WTC11 (cell line): ENCODE data around the gene METTL5. TPM values are rescaled to one million over a fixed set of nuclear protein-coding genes. Genes with fewer than 3 reads are reported as not detected.

Experiments used
- CDX4 ChIP-seq: fragments of 250-450 bp; sonication (Bioruptor Pico); IDR thresholded peaks from 2 replicates; pipeline ENCODE4 v1.9.0; 2021; ENCODE audit warnings: moderate library complexity, mild to moderate bottlenecking, inconsistent platforms, borderline replicate concordance
- ETV6 ChIP-seq: sonication (generic); formaldehyde crosslinking; IDR thresholded peaks from 2 replicates; pipeline ENCODE4 v1.8.1; 2022; ENCODE audit warnings: mild to moderate bottlenecking, missing genetic modification reagents
- FOXK1 ChIP-seq: sonication (generic); formaldehyde crosslinking; IDR thresholded peaks from 2 replicates; pipeline ENCODE4 v1.8.0; 2022; ENCODE audit warnings: mild to moderate bottlenecking, moderate library complexity, missing genetic modification reagents
- FOXP1 ChIP-seq: sonication (generic); formaldehyde crosslinking; IDR thresholded peaks from 2 replicates; pipeline ENCODE4 v1.8.0; 2022; ENCODE audit warnings: missing genetic modification reagents, mild to moderate bottlenecking, moderate library complexity, borderline replicate concordance
- KAT7 ChIP-seq: sonication (generic); formaldehyde crosslinking; IDR thresholded peaks from 2 replicates; pipeline ENCODE4 v1.8.1; 2023; ENCODE audit warnings: missing genetic modification reagents, mild to moderate bottlenecking, borderline replicate concordance
- NFATC4 ChIP-seq: fragments of 250-450 bp; sonication (Bioruptor Pico); IDR thresholded peaks from 2 replicates; pipeline ENCODE4 v1.9.0; 2021; ENCODE audit warnings: mild to moderate bottlenecking
- NR2C2 ChIP-seq: sonication (generic); formaldehyde crosslinking; IDR thresholded peaks from 2 replicates; pipeline ENCODE4 v1.8.0; 2022; ENCODE audit warnings: mild to moderate bottlenecking, missing genetic modification reagents
- OVOL2 ChIP-seq: fragments of 250-450 bp; sonication (Bioruptor Pico); IDR thresholded peaks from 2 replicates; pipeline ENCODE4 v1.9.0; 2021; ENCODE audit warnings: mild to moderate bottlenecking, borderline replicate concordance
- PRRX2 ChIP-seq: fragments of 250-450 bp; sonication (Bioruptor Pico); IDR thresholded peaks from 2 replicates; pipeline ENCODE4 v1.8.0; 2021; ENCODE audit warnings: mild to moderate bottlenecking
- RELA ChIP-seq: sonication (generic); formaldehyde crosslinking; IDR thresholded peaks from 2 replicates; pipeline ENCODE4 v1.8.1; 2022; ENCODE audit warnings: missing genetic modification reagents, mild to moderate bottlenecking, borderline replicate concordance
- TCF7 ChIP-seq: sonication (generic); formaldehyde crosslinking; IDR thresholded peaks from 2 replicates; pipeline ENCODE4 v1.8.0; 2022; ENCODE audit warnings: mild to moderate bottlenecking, low read depth, missing genetic modification reagents, moderate library complexity
- TEAD1 ChIP-seq: sonication (generic); formaldehyde crosslinking; IDR thresholded peaks from 2 replicates; pipeline ENCODE4 v1.8.0; 2022; ENCODE audit warnings: mild to moderate bottlenecking, missing genetic modification reagents
- ZBTB43 ChIP-seq: sonication (generic); formaldehyde crosslinking; IDR thresholded peaks from 2 replicates; pipeline ENCODE4 v1.8.1; 2023; ENCODE audit warnings: mild to moderate bottlenecking, missing genetic modification reagents
- ZNF138 ChIP-seq: sonication (generic); formaldehyde crosslinking; conservative IDR thresholded peaks from 2 replicates; pipeline ENCODE4 v1.8.1; 2022; ENCODE audit warnings: mild to moderate bottlenecking, moderate library complexity, missing genetic modification reagents
- total RNA-seq: library from RNA; stranded (reverse); gene quantifications from 3 replicates; pipeline ENCODE4 v1.2.3, GENCODE V29; 2021
- TF ChIP-seq, protein P1 (sequence below): fragments of 250-450 bp; sonication (Bioruptor Pico); IDR thresholded peaks from 2 replicates; pipeline ENCODE4 v1.9.0; 2021; ENCODE audit warnings: mild to moderate bottlenecking, borderline replicate concordance
- TF ChIP-seq, protein P2 (sequence below): sonication (generic); formaldehyde crosslinking; IDR thresholded peaks from 2 replicates; pipeline ENCODE4 v1.8.0; 2022; ENCODE audit warnings: mild to moderate bottlenecking, missing genetic modification reagents
- TF ChIP-seq, protein P3 (sequence below): sonication (generic); formaldehyde crosslinking; IDR thresholded peaks from 2 replicates; pipeline ENCODE4 v1.8.0; 2023; ENCODE audit warnings: missing genetic modification reagents, mild to moderate bottlenecking, borderline replicate concordance
- TF ChIP-seq, protein P4 (sequence below): sonication (generic); formaldehyde crosslinking; IDR thresholded peaks from 2 replicates; pipeline ENCODE4 v1.8.0; 2022; ENCODE audit warnings: mild to moderate bottlenecking, missing genetic modification reagents
- TF ChIP-seq, protein P5 (sequence below): fragments of 250-450 bp; sonication (Bioruptor Pico); IDR thresholded peaks from 2 replicates; pipeline ENCODE4 v1.8.0; 2021; ENCODE audit warnings: mild to moderate bottlenecking
- TF ChIP-seq, protein P6 (sequence below): sonication (generic); formaldehyde crosslinking; IDR thresholded peaks from 2 replicates; pipeline ENCODE4 v1.8.1; 2023; ENCODE audit warnings: mild to moderate bottlenecking, missing genetic modification reagents

METTL5 gene
- total RNA-seq, 1 experiment from 2014 or later: 90.9 TPM

DNA sequence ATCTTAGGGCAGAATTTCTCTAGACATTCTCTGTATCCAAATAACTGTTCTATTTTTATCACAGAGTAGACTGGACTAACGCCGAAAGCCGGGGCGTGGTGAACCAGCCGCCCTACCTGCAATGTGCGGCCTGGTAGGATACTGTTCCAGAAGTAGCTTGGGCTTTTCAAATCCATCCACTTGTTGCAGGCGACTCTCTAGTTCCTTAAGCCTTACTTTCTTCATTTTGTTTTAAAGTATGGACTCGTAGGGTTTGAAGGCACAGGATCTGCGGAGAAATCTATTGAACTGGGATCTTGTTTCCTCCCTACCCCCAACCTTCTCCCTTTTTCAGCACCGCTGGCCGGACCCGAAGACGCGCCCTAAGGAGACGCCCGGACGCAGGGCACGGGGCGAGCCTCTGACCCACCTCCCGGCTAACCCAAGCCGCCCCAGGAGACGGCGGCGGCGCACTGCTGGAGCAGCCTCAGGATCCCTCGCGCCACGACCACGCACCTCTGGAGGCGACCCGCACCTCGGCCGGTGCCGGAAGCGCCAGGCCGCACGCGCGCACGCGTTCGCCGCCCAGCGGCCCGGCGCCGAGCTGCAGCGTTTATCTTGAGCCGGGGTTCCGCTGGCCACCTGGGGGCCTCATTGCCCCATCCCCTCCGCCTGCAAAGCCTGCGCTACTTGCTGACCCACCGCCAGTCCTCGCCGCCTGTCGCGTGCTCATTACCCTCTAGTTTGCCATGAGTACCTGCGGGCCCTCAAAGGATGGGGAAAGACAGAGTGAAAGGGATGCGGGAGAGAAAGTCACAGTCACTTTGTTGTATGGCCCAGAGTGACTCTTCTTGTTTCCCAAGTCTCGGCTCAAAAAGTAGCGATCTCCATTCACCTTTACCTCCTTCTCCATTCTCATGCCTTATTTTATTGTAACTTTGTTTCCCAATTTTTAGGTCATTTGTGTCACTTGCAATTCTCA, at the start of gene METTL5 (continued):
- TF ChIP-seq, protein P1, sequence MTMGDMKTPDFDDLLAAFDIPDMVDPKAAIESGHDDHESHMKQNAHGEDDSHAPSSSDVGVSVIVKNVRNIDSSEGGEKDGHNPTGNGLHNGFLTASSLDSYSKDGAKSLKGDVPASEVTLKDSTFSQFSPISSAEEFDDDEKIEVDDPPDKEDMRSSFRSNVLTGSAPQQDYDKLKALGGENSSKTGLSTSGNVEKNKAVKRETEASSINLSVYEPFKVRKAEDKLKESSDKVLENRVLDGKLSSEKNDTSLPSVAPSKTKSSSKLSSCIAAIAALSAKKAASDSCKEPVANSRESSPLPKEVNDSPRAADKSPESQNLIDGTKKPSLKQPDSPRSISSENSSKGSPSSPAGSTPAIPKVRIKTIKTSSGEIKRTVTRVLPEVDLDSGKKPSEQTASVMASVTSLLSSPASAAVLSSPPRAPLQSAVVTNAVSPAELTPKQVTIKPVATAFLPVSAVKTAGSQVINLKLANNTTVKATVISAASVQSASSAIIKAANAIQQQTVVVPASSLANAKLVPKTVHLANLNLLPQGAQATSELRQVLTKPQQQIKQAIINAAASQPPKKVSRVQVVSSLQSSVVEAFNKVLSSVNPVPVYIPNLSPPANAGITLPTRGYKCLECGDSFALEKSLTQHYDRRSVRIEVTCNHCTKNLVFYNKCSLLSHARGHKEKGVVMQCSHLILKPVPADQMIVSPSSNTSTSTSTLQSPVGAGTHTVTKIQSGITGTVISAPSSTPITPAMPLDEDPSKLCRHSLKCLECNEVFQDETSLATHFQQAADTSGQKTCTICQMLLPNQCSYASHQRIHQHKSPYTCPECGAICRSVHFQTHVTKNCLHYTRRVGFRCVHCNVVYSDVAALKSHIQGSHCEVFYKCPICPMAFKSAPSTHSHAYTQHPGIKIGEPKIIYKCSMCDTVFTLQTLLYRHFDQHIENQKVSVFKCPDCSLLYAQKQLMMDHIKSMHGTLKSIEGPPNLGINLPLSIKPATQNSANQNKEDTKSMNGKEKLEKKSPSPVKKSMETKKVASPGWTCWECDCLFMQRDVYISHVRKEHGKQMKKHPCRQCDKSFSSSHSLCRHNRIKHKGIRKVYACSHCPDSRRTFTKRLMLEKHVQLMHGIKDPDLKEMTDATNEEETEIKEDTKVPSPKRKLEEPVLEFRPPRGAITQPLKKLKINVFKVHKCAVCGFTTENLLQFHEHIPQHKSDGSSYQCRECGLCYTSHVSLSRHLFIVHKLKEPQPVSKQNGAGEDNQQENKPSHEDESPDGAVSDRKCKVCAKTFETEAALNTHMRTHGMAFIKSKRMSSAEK (CRISPR knock-in tag): no peak
- TF ChIP-seq, protein P2, sequence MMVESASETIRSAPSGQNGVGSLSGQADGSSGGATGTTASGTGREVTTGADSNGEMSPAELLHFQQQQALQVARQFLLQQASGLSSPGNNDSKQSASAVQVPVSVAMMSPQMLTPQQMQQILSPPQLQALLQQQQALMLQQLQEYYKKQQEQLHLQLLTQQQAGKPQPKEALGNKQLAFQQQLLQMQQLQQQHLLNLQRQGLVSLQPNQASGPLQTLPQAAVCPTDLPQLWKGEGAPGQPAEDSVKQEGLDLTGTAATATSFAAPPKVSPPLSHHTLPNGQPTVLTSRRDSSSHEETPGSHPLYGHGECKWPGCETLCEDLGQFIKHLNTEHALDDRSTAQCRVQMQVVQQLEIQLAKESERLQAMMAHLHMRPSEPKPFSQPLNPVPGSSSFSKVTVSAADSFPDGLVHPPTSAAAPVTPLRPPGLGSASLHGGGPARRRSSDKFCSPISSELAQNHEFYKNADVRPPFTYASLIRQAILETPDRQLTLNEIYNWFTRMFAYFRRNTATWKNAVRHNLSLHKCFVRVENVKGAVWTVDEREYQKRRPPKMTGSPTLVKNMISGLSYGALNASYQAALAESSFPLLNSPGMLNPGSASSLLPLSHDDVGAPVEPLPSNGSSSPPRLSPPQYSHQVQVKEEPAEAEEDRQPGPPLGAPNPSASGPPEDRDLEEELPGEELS (CRISPR knock-in tag): peak; percentile 58
- TF ChIP-seq TCF7 (CRISPR knock-in tag) (no peak), ZNF138 (no peak), FOXP1 (peak; percentile 97), CDX4 (CRISPR knock-in tag) (no peak), OVOL2 (CRISPR knock-in tag) (no peak), PRRX2 (no peak), TEAD1 (CRISPR knock-in tag) (no peak), FOXK1 (CRISPR knock-in tag) (peak; percentile 92), RELA (CRISPR knock-in tag) (peak; percentile 56; the same call in 1 of the 2 replicates), NR2C2 (CRISPR knock-in tag) (no peak), ZBTB43 (CRISPR knock-in tag) (peak; percentile 94), NFATC4 (CRISPR knock-in tag) (no peak; the same call in 1 of the 2 replicates), ETV6 (peak; percentile 89), KAT7 (peak; percentile 58; the same call in 1 of the 2 replicates)
- TF ChIP-seq, protein P3, sequence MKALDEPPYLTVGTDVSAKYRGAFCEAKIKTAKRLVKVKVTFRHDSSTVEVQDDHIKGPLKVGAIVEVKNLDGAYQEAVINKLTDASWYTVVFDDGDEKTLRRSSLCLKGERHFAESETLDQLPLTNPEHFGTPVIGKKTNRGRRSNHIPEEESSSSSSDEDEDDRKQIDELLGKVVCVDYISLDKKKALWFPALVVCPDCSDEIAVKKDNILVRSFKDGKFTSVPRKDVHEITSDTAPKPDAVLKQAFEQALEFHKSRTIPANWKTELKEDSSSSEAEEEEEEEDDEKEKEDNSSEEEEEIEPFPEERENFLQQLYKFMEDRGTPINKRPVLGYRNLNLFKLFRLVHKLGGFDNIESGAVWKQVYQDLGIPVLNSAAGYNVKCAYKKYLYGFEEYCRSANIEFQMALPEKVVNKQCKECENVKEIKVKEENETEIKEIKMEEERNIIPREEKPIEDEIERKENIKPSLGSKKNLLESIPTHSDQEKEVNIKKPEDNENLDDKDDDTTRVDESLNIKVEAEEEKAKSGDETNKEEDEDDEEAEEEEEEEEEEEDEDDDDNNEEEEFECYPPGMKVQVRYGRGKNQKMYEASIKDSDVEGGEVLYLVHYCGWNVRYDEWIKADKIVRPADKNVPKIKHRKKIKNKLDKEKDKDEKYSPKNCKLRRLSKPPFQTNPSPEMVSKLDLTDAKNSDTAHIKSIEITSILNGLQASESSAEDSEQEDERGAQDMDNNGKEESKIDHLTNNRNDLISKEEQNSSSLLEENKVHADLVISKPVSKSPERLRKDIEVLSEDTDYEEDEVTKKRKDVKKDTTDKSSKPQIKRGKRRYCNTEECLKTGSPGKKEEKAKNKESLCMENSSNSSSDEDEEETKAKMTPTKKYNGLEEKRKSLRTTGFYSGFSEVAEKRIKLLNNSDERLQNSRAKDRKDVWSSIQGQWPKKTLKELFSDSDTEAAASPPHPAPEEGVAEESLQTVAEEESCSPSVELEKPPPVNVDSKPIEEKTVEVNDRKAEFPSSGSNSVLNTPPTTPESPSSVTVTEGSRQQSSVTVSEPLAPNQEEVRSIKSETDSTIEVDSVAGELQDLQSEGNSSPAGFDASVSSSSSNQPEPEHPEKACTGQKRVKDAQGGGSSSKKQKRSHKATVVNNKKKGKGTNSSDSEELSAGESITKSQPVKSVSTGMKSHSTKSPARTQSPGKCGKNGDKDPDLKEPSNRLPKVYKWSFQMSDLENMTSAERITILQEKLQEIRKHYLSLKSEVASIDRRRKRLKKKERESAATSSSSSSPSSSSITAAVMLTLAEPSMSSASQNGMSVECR: peak; percentile 57; the same call in 1 of the 2 replicates
- TF ChIP-seq, protein P4, sequence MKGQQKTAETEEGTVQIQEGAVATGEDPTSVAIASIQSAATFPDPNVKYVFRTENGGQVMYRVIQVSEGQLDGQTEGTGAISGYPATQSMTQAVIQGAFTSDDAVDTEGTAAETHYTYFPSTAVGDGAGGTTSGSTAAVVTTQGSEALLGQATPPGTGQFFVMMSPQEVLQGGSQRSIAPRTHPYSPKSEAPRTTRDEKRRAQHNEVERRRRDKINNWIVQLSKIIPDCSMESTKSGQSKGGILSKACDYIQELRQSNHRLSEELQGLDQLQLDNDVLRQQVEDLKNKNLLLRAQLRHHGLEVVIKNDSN (CRISPR knock-in tag): no peak
- TF ChIP-seq, protein P5, sequence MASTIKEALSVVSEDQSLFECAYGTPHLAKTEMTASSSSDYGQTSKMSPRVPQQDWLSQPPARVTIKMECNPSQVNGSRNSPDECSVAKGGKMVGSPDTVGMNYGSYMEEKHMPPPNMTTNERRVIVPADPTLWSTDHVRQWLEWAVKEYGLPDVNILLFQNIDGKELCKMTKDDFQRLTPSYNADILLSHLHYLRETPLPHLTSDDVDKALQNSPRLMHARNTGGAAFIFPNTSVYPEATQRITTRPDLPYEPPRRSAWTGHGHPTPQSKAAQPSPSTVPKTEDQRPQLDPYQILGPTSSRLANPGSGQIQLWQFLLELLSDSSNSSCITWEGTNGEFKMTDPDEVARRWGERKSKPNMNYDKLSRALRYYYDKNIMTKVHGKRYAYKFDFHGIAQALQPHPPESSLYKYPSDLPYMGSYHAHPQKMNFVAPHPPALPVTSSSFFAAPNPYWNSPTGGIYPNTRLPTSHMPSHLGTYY (CRISPR knock-in tag): no peak
- TF ChIP-seq, protein P6, sequence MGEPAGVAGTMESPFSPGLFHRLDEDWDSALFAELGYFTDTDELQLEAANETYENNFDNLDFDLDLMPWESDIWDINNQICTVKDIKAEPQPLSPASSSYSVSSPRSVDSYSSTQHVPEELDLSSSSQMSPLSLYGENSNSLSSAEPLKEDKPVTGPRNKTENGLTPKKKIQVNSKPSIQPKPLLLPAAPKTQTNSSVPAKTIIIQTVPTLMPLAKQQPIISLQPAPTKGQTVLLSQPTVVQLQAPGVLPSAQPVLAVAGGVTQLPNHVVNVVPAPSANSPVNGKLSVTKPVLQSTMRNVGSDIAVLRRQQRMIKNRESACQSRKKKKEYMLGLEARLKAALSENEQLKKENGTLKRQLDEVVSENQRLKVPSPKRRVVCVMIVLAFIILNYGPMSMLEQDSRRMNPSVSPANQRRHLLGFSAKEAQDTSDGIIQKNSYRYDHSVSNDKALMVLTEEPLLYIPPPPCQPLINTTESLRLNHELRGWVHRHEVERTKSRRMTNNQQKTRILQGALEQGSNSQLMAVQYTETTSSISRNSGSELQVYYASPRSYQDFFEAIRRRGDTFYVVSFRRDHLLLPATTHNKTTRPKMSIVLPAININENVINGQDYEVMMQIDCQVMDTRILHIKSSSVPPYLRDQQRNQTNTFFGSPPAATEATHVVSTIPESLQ (CRISPR knock-in tag): no peak
